Esophagus squamous epithelium (tissue), 4 donors: ENCODE measurements around the gene BAIAP2L2.

Source experiments
- CTCF ChIP-seq, 6 experiments: fragments of 450-650 bp in 4 of 6; fragments of 200-600 bp in 2 of 6; sonication (generic) in 2 of 6; IDR thresholded peaks; one replicate each; pipeline ENCODE4 v1.5.1; 2016 to 2019; ENCODE audit warnings: antibody characterized with exemption in 6 of 6, mild to moderate bottlenecking in 4 of 6, moderate library complexity in 4 of 6
- POLR2A ChIP-seq, 4 donors: fragments of 450-650 bp; IDR thresholded peaks; one replicate each; pipeline ENCODE4 v1.6.1; 2017; ENCODE audit warnings: antibody characterized with exemption in 4 of 4, mild to moderate bottlenecking in 4 of 4, moderate library complexity in 3 of 4

GRCh38 chr22:38078046-38078840, 32.2 kb downstream of the BAIAP2L2 start:
- TF ChIP-seq CTCF (IDR thresholded peaks at IDR 0.05) (no peak), POLR2A (IDR thresholded peaks at IDR 0.05) (no peak)
